Kidney epithelial cell (primary cell): ENCODE measurements around the gene TBC1D22B. TPM values are rescaled to one million over a fixed set of nuclear protein-coding genes. Genes with fewer than 3 reads are reported as not detected.
A peak's percentile ranks its signal among the peaks of the same experiment; 100 is the strongest.

Experiments
- DNase-seq: peaks from one replicate; pipeline ENCODE4 v3.0.0-alpha.2; 2010; ENCODE audit warnings: low read depth
- H3K27me3 ChIP-seq: 2 replicates; pipeline ENCODE4 v1.6.0; 2011; ENCODE audit warnings: low read length; ENCODE audit not compliant: control insufficient read depth, insufficient read depth
- H3K36me3 ChIP-seq: 2 replicates; pipeline ENCODE4 v1.5.1; 2011; ENCODE audit warnings: low read length; ENCODE audit not compliant: control insufficient read depth, insufficient read depth
- H3K4me3 ChIP-seq: 2 replicates; pipeline ENCODE4 v1.5.1; 2011; ENCODE audit warnings: low read depth, mild to moderate bottlenecking, control low read depth, low read length
- total RNA-seq: library from RNA; depleted of rRNA; stranded (reverse); fragments of >200 nt; gene quantifications from 2 replicates; pipeline ENCODE4 v1.2.3, GENCODE V29; 2015
- TF ChIP-seq, protein P1 (sequence below): IDR thresholded peaks from 2 replicates; pipeline ENCODE4 v1.5.1; 2011; ENCODE audit warnings: mild to moderate bottlenecking, moderate library complexity, low read length, control low read depth, inconsistent platforms; ENCODE audit not compliant: insufficient read depth, poor library complexity, severe bottlenecking

The TBC1D22B gene
- total RNA-seq, 1 donor from 2014 or later, result 12.7 TPM

DNA sequence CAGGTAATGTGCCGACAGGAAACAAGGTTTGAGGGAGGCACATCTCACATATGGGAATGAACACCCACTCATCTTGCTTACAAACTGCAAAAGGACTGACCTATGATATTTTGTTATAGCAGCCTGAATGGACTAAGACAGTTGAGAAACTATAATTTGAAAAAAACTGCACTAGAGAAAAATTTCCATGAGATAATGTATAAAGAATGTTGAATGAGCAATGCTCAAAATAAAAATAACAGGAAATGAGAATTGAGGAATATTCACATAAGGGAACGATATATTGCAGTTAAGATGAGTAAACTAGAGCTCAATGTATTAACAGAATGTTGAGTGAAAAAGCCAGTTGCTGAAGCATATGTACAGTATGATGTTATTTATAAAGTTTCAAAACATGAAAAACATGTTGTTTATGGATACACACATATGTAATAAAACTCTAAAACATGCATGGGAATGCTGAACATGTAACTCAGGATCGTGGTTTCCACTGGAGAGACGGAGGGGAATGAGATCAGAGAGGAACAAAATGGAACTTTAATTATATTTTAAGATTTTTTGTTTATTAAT is 6.3 kb upstream of the TBC1D22B start:
- no peak for DNase-seq

DNA sequence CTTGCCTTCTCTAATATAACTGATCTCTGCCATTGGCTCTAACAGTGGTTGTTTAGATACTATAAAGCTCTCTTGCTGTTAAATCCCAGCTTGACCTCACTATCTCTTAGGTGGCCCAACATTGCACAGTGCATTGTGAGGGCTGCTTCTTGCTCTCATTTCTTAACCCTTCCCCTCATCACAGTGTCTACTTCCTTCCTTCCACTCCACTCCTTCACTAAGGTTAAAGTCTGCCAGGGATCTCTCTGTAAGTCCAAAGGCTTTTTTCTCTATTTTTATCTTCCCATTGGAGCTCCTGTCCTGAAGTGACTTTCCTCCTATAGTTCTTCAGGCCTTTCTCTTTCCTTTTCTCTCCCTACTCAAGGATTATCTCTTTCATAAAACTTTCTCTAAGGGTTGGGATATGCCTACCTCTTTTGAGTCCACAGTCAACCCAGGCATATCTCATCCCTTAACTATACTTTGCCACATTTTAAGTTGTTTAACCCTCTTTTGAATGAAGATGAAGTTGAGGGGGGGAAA is 4.0 kb upstream of the TBC1D22B start:
- TF ChIP-seq, protein P1, sequence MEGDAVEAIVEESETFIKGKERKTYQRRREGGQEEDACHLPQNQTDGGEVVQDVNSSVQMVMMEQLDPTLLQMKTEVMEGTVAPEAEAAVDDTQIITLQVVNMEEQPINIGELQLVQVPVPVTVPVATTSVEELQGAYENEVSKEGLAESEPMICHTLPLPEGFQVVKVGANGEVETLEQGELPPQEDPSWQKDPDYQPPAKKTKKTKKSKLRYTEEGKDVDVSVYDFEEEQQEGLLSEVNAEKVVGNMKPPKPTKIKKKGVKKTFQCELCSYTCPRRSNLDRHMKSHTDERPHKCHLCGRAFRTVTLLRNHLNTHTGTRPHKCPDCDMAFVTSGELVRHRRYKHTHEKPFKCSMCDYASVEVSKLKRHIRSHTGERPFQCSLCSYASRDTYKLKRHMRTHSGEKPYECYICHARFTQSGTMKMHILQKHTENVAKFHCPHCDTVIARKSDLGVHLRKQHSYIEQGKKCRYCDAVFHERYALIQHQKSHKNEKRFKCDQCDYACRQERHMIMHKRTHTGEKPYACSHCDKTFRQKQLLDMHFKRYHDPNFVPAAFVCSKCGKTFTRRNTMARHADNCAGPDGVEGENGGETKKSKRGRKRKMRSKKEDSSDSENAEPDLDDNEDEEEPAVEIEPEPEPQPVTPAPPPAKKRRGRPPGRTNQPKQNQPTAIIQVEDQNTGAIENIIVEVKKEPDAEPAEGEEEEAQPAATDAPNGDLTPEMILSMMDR, result no peak
- DNase-seq, result no peak
- Histone ChIP-seq H3K4me3 (no peak overlapping the region), H3K27me3 (no peaks in the 10 kb centered on the region), H3K36me3 (no peaks in the 10 kb centered on the region)

More for the DNA sequence above, 6.3 kb upstream of the TBC1D22B start:
- TF ChIP-seq, protein P1, result no peak
- H3K27me3 ChIP-seq, result no peaks in the 10 kb centered on the region
- no peak overlapping the region for H3K4me3 ChIP-seq
- H3K36me3 ChIP-seq, result no peaks in the 10 kb centered on the region

DNA sequence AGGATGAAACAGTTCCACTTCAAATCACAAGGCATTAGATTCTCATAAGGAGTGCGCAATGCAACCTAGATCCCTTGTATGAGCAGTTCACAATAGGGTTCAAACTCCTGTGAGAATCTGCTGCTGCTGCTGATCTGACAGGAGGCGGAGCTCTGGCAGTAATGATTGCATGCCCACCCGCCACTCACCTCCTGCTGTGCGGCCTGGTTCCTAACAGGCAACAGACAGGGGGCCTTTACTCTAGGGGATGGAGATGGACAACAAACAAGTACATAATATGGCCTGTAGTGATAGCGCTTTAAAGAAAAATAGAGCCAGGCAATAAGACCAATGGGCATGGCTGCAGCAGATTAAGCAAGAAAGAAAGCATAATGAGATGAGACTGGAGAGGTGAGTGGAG is 2.7 kb upstream of the TBC1D22B start:
- TF ChIP-seq, protein P1, result no peak
- no peak overlapping the region for H3K4me3 ChIP-seq
- DNase-seq, result no peak
- H3K36me3 ChIP-seq, result no peaks in the 10 kb centered on the region
- H3K27me3 ChIP-seq, result no peaks in the 10 kb centered on the region

DNA sequence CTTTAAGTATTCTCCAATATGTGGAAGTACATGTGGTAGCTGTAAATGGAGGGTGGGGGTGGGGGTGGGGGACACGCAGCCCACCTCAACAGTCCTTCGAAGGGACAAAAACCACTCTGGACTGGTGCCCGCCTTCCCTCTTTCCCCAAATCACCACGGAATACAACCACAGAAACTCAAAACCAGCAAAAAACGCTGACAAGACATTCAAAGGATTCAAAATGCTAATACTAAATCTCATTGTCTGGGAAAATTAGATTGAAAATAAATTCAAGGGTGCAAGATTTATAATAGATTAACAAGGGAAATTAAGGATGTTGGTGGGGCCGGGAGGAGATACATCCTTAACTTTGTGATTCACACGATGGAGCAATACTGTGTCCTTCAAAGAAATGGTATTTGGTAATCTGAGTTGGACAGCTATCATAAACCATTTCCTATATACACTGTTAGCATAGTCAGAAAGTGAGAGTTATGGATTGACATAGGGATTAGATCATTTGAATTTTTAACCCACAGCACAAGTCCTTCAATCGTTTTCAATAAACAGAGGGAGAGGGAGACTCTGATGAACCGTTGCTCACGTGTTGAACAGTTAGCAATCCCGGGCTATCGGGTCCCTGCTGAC is 766 bp upstream of the TBC1D22B start:
- Histone ChIP-seq H3K36me3 (no peaks in the 10 kb centered on the region), H3K4me3 (peak overlapping the region; percentile 89), H3K27me3 (no peaks in the 10 kb centered on the region)
- DNase-seq, result no peak
- TF ChIP-seq, protein P1, result no peak

DNA sequence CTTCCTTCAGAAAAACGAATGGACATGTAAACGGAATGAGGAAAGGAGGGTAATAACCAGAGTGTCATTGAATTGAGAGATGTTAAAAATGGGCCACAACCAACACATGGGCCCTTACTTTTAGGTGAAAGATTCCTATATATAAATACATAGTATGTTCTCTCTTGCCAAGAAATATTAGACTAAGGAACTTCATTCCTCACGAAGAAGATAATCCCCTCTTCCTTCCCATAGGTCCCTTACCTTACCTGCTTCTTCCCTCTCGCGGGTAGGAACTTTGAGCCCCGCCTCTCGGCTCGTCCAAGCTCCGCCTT is 295 bp upstream of the TBC1D22B start:
- H3K36me3 ChIP-seq, result no peaks in the 10 kb centered on the region
- H3K27me3 ChIP-seq, result no peaks in the 10 kb centered on the region
- peak overlapping the region; percentile 89 for H3K4me3 ChIP-seq
- DNase-seq, result no peak
- TF ChIP-seq, protein P1, result no peak

DNA sequence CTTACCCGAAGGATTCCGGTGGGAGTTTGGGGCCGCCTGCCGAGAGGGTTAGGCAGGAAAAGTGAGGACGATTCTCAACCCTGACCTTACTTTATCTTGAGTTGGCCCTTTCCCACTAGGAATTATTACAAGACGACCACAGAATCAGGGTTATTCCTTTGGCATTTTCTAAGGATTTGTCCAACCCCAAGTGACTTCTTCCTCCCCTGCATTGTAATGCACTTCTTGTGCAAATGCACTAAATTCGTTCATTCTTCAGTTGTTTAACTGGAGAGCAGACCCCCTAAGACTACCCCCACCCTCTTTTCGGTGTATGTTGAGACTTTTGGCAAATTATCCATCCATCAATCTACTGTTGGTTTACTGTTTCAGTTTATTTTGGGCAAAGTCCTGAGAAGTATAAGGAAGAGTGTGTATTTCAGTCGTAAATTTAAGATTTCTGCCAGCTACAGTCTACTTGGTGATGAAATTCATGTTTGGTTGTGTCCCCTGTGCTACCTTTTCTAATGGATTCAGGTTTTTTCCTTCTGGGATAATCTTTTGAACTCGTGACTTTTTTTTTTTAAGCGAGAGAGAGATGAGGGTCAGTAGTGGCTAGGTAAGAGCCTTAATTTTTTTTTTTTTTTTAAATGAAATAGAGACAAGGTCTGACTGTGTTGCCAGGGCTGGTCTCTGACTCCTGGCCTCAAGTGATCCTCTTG is 983 bp downstream of the TBC1D22B start:
- H3K36me3 ChIP-seq, result no peaks in the 10 kb centered on the region
- DNase-seq, result no peak
- TF ChIP-seq, protein P1, result peak; percentile 8
- H3K27me3 ChIP-seq, result no peaks in the 10 kb centered on the region
- peak overlapping the region; percentile 89 for H3K4me3 ChIP-seq
